Chondrocyte (in vitro differentiated cells): Measurements from ENCODE around the gene CTNNA2. TPM values are rescaled to one million over a fixed set of nuclear protein-coding genes. Genes with fewer than 3 reads are reported as not detected.

Experiments used
- DNase-seq: peaks from one replicate; pipeline ENCODE4 v3.0.0; 2021; ENCODE audit warnings: mixed read lengths, low spot score
- H3K27ac Mint-ChIP-seq: one replicate; pipeline ENCODE4 v1.8.0; 2021; ENCODE audit warnings: mild to moderate bottlenecking, moderate library complexity, mixed read lengths; ENCODE audit not compliant: unreplicated experiment
- H3K27me3 Mint-ChIP-seq: 2 replicates; pipeline ENCODE4 v1.8.0; 2021; ENCODE audit warnings: low read depth, mixed read lengths
- H3K36me3 Mint-ChIP-seq: 2 replicates; pipeline ENCODE4 v1.8.0; 2021; ENCODE audit warnings: low read depth, mixed read lengths
- H3K4me1 Mint-ChIP-seq: 2 replicates; pipeline ENCODE4 v1.8.0; 2021; ENCODE audit warnings: low read depth, mild to moderate bottlenecking, mixed read lengths
- H3K4me3 Mint-ChIP-seq: one replicate; pipeline ENCODE4 v1.8.0; 2021; ENCODE audit warnings: mild to moderate bottlenecking, moderate library complexity, mixed read lengths; ENCODE audit not compliant: unreplicated experiment
- H3K9me3 Mint-ChIP-seq: 2 replicates; pipeline ENCODE4 v1.8.0; 2021; ENCODE audit warnings: low read depth, mixed read lengths
- CTCF ChIP-seq: fragments of 200-600 bp; sonication (generic); IDR thresholded peaks from 2 replicates; pipeline ENCODE4 v1.5.0; 2021; ENCODE audit warnings: antibody characterized with exemption, mild to moderate bottlenecking, moderate library complexity
- total RNA-seq: library from RNA; stranded (reverse); gene quantifications from 3 replicates; pipeline ENCODE4 v1.2.1, GENCODE V29; 2021

The CTNNA2 gene
- total RNA-seq, 1 donor from 2014 or later, result not detected

DNA sequence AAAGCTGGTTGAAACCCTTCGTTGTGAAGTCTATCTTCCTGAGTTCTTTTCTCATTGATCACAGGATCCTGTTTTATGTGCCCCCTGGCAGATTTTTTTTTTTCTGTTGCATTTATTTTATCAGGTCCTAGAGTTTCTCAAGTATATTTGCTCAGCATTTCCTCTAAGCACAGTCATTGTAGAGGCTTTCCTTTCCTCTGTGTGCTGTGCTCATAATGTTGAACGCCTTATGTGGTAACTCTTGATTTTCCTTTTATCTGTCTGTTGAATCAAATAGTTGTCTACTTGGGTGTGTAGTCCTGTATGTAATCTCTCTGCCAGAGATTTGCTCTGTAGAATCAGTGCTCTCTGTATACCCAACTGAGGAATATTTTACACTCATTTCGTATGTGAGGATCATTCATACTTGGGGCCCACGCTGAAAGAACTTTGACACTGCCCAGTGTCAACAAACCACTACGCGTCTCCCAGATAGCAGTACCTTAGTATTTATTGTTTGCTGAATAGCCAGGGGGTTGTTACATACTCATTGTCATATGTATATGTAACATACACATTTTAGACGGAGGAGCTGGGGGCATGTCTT, 118.2 kb downstream of the CTNNA2 start:
- no peaks in the 10 kb centered on the region for H3K9me3 Mint-ChIP-seq
- peaks cover 22% of the 10 kb centered on the region for H3K27me3 Mint-ChIP-seq
- no peak overlapping the region for H3K27ac Mint-ChIP-seq
- no peak overlapping the region for H3K4me3 Mint-ChIP-seq
- no peaks in the 10 kb centered on the region for H3K36me3 Mint-ChIP-seq
- TF ChIP-seq CTCF, result no peak
- DNase-seq, result no peak
- H3K4me1 Mint-ChIP-seq, result no peaks in the 10 kb centered on the region

- Mint-ChIP-seq H3K27me3 (peaks cover 20% of the 10 kb centered on the region), H3K4me1 (no peaks in the 10 kb centered on the region), H3K27ac (no peak overlapping the region), H3K4me3 (no peak overlapping the region), H3K9me3 (no peaks in the 10 kb centered on the region), H3K36me3 (no peaks in the 10 kb centered on the region)
- TF ChIP-seq CTCF, result no peak
- no peak for DNase-seq
Measured at GRCh38 chr2:79638410-79638809, 125.6 kb downstream of the CTNNA2 start.

DNA sequence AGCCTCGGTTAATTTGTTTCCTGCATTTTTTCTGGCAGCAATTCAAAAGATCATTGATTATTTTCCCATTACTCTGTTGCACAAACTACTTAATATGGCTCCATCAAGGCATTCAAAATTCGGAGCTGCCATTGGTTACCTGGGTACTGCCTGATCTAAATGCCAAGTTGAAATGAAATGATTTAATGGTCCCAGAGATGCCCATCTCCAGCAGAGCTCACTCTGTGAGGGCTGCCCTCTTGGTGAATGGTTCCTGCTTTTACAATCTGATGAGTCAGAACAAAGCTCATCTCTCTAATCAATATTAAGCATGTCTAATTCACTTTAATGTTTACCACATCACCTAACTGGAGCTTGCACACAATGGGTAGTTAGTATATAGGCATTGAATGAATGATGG, 126.1 kb downstream of the CTNNA2 start:
- Mint-ChIP-seq H3K27ac (no peak overlapping the region), H3K27me3 (peaks cover 17% of the 10 kb centered on the region), H3K4me3 (no peak overlapping the region), H3K36me3 (no peaks in the 10 kb centered on the region), H3K4me1 (no peaks in the 10 kb centered on the region), H3K9me3 (no peaks in the 10 kb centered on the region)
- TF ChIP-seq CTCF, result no peak
- no peak for DNase-seq

DNA sequence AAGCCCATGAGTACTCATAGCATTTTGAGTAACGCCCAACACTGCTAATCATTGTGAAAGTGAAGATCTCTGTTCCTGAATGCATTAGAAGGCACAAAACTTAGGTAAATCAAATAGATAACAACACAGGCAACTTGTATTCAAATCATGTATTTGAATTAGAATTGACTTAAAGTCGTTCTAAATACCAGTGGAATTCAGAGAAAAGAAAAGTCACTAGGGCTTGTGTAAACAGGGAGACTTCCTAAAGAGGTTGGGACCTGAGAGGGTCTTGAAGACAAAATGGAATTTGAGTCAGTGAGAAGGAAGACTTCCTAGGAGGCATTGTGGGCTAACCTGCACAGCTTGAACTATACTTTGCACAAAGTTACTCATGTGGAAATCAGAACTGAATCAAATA, 127.2 kb downstream of the CTNNA2 start:
- H3K27ac Mint-ChIP-seq, result no peak overlapping the region
- H3K36me3 Mint-ChIP-seq, result no peaks in the 10 kb centered on the region
- no peaks in the 10 kb centered on the region for H3K9me3 Mint-ChIP-seq
- no peak overlapping the region for H3K4me3 Mint-ChIP-seq
- no peak for DNase-seq
- TF ChIP-seq CTCF, result no peak
- peaks cover 10% of the 10 kb centered on the region for H3K27me3 Mint-ChIP-seq
- H3K4me1 Mint-ChIP-seq, result no peaks in the 10 kb centered on the region

GRCh38 chr2:79649531-79649930, 136.7 kb downstream of the CTNNA2 start:
- H3K27ac Mint-ChIP-seq, result no peak overlapping the region
- H3K9me3 Mint-ChIP-seq, result peaks cover 8% of the 10 kb centered on the region
- TF ChIP-seq CTCF, result no peak
- no peak overlapping the region for H3K4me3 Mint-ChIP-seq
- H3K36me3 Mint-ChIP-seq, result no peaks in the 10 kb centered on the region
- H3K27me3 Mint-ChIP-seq, result peaks cover 21% of the 10 kb centered on the region
- no peak for DNase-seq
- H3K4me1 Mint-ChIP-seq, result no peaks in the 10 kb centered on the region
